GM12873 (cell line): ENCODE data around the gene SNRNP40.

Source experiments
- TF ChIP-seq, protein P1 (sequence below): IDR thresholded peaks from 2 replicates; pipeline ENCODE4 v1.5.1; 2012; ENCODE audit warnings: low read depth, mild to moderate bottlenecking, moderate library complexity, low read length, control low read depth; ENCODE audit not compliant: insufficient read depth; ENCODE audit errors: missing control alignments

The SNRNP40 gene

DNA sequence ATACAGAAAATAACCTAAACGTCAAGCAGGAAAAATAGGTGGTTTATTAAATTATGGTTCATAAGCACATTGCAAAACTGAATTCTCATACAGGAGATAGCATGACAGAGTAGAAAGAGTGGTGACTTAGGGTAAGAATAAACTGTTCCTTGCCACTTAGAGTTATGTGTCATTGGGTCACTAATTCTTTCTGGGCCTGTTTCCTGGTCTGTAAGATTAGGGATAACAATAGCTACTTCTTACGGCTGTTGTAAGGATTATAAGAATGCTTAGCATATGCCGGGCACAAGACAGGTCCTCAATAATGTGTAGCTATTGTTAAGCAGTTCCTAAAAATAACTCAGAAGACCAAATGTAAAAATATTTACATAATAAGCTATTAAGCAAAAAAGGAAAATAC lies 24.2 kb downstream of the SNRNP40 start:
- TF ChIP-seq, protein P1, sequence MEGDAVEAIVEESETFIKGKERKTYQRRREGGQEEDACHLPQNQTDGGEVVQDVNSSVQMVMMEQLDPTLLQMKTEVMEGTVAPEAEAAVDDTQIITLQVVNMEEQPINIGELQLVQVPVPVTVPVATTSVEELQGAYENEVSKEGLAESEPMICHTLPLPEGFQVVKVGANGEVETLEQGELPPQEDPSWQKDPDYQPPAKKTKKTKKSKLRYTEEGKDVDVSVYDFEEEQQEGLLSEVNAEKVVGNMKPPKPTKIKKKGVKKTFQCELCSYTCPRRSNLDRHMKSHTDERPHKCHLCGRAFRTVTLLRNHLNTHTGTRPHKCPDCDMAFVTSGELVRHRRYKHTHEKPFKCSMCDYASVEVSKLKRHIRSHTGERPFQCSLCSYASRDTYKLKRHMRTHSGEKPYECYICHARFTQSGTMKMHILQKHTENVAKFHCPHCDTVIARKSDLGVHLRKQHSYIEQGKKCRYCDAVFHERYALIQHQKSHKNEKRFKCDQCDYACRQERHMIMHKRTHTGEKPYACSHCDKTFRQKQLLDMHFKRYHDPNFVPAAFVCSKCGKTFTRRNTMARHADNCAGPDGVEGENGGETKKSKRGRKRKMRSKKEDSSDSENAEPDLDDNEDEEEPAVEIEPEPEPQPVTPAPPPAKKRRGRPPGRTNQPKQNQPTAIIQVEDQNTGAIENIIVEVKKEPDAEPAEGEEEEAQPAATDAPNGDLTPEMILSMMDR = no peak

DNA sequence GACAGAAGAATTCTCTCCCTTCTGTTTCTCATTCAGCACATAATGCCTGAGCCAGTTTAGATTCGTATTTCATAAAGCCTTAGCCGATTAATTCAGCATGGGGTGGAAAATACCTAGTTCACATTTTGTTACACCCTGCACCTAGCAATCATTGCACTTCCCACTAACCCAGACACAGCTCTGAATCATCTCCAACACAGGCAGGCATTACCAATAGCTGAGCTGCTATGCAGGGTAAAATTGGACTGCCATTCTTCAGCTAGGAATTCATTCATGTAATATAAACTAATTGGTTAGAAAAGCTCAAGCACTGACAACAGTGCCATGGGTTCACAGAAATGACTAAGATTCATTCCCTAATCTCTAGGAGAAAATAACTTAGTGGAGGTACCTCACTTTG lies 30.0 kb downstream of the SNRNP40 start:
- TF ChIP-seq, protein P1 = no peak

DNA sequence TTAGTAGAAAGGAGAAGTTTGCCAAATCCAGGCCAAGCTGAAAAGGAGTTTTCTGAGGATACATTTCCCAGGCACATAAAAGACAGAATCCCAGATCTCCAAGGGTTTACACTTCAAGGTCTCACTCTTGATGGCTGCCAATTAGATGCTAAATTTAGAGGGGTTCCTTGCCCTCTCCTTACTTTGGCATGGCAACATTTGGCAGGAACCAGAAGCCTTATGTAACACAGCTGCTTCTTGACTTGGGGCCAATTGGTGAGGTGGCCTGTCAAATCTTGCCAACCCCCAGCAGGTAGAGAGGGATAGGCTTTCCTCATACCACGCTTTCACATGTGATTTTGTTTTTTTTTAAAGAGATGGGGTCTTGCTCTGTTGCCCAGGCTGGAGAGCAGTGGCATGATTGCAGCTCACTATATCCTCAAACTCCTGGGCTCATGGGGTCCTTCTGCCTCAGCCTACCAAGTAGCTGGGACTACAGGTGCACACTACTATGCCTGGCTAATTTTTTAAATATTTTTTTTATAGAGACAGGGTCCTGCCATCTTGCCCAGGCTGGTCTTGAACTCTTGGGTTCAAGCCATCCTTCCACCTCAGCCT lies 31.7 kb downstream of the SNRNP40 start:
- TF ChIP-seq, protein P1 = no peak

DNA sequence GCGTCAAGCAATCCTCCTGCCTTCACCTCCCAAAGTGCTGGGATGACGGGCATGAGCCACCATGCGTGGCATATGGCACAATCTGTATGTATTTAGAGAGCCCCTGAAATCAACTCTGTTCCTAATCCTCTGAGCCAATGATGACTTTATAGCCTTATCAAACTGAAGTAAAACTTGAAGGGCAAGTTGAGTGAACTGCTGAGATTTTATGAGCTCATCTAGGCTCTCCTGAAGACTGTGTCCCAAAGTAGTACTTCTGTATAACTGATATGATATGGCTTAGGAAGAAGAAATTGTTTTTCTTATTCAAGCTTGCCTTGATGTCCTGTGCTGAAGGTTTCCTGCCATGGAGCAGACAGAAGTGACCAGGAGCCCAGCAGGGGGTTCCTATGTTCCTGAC lies 33.2 kb downstream of the SNRNP40 start:
- TF ChIP-seq, protein P1 = no peak

GRCh38 chr1:31261916-31262315 lies 34.7 kb downstream of the SNRNP40 start:
- TF ChIP-seq, protein P1 = no peak

GRCh38 chr1:31259746-31260145 lies 36.8 kb downstream of the SNRNP40 start:
- TF ChIP-seq, protein P1 = no peak

GRCh38 chr1:31258581-31258980 lies 38.0 kb downstream of the SNRNP40 start:
- TF ChIP-seq, protein P1 = no peak
